Brain pericyte (primary cell): ENCODE results near the gene CNIH3.

ENCODE experiments used
- DNase-seq: peaks from one replicate; pipeline ENCODE4 v3.0.0-alpha.2; 2012; ENCODE audit warnings: low read depth, low spot score

CNIH3 gene

DNA sequence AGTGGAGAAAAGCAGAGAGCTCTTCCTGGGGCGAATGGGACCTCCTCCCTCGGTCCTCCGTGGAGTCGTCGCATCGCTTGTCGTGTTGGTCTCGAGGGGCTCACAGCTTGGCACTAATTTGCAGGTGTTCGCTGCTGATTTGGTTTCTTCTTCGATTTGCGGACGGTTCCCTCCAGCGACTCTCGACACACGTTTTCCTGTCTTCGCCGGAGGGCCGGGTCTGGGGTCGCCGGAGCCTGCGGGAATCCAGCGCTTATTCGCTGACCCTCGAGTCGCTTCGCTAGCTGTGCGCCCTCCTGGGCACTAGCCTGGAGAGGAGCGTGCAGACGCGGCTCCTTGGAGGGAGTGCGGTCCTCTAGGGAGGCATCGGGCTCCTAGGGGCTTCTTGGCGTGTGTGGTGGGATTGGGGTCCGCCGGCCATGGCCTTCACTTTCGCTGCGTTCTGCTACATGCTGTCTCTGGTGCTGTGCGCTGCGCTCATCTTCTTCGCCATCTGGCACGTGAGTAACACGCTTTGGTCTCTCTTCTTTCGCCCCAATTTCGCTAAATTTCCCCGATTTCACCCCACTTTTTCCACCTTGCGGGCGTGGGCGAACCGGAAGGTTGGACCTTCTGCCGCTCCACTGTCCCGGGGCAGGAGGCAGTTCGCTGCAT is 766 bp downstream of the CNIH3 start:
- no peak for DNase-seq

DNA sequence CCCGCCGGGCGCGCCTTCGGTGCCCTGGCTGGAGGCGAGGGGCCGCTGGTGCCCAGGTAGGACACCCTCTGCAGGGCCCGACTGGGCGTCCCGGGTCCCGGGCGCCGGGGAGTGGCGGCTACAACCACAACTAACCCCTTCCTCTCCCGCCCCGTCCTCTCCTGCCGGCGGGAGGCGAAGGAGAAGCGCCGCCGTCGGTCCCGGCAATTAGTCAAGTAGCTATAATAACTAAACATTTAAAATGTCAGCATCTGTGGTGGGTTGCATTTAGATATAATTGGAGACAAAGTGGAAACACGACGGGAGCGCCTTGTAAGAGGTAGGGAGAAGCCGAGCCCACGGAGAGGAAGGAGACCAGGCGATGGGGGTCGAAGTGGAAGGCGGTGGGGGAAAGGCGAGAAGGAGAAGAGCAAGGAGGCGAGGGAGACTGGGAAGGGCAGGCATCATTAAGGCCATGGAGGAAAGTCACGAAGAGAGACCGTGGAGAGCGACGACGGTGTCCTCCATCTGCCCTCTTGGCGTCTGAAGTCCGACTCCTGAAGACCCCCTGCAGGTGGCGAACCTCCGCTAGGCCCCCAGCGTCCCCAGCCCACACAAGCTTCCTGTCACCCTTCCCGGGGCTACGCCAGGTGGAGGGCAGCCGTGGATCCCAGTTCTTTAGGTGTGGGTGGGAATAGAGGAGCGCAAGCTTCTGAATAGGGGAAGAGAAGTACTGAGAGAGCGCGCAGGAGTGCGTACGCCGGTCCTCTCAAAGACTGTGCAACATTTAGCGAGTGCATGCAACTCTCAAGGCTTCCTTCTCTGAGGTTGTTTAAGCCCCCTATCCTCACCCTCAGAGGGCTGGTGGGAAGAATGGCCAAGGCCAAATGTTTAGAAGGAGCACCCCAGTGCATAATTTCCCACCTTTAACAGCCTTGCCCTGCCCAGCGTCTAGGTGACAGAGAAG is 1.6 kb downstream of the CNIH3 start:
- DNase-seq: no peak

DNA sequence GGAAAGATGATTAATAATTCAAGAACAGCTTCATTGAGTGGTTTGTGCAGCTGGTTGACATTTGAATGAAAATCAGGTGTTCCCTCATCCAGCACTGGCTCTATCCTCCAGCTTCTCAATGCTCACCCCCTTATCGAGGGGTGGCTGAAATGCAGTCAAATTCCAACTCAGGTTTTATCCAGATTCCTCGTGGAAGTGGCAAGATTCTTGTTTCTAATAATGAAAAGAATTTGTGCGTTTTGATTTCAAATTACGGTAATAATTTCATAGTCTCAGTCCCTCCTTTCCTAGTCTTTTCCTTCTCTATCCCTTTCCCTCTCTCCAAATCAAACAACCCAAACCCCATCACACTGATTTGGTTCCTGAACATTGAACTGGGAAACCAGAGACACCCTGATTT is 3.1 kb downstream of the CNIH3 start:
- no peak for DNase-seq

- DNase-seq: no peak
These were observed 4.0 kb downstream of the CNIH3 start for GRCh38 chr1:224620105-224620504.

DNA sequence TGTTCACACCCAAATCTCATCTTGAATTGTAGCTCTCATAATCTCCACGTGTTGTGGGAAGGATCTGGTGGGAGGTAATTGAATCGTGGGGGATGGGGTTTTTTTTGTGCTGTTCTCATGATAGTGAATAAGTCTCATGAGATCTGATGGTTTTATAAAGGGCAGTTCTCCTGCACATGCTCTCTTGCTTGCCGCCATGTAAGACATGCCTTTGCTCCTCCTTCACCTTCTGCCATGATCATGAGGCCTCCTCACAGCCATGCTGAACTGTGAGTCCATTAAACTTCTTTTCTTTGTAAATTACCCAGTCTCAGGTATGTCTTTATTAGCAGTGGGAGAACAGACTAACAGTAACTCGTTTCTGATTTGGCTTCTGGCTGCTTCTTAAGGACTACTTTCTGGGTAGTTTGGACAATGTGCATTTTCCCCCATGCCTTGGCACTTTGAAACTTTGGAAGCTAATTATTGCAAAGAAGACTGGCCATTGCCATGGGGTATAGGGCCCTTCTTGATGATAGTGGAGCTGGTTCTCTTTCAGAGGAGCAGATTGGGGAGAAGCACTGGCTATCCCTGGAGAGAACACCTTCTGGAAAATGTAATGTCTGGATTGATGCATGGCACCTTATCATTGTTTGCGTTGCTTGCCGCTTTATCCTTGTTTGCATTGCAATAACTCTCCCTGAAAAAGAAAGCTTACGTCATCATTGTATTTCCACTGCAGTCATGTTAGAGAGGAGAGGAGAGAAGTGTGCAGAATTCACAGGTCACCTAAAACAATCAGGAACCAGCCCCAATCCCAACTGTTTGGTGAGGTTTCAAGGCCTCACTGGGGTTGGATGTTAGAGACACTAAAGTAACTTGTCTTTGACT is 5.9 kb downstream of the CNIH3 start:
- no peak for DNase-seq

GRCh38 chr1:224622831-224623230 is 6.7 kb downstream of the CNIH3 start:
- DNase-seq: no peak

DNA sequence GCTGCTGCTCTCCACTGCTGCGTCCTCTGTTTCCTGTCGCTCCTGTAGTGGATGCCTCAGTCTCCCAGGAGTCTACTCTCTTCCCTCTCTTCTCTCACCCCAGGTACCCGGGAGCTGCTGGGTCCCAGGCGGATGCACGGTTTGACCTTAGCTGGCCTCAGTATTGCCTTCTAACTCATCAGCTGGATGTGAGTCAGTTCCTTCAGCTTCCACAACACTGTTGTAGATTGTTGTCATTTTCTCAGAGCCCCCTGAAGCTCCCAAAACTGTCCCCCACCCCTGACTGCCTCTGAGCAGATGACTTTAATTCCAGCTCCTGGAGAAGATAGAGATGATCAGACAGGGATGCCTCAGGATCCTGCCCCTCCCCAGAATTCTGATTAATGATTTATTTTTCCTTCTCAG is 7.2 kb downstream of the CNIH3 start:
- no peak for DNase-seq

- peak; percentile 52 for DNase-seq
These were observed 7.7 kb downstream of the CNIH3 start for GRCh38 chr1:224623743-224624333.

DNA sequence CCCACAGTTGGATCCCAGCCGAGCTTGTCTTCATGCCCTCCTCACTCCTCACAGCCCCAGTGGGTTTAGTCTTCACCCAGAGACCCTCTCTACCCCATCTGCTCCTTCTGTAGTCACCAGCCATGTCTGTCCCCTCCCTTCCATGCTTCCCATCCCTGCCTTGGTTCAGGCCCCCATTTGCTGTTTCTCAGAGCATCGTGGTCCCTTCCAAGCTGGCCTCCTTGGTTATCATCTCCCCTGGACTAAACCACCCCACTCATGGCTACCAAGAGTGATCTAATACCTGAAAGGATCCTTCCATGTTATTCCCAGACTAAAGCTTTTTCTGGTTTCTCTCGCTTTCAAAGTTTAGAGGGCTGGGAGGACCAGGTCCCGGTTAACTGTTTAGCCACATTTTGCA is 8.3 kb downstream of the CNIH3 start:
- DNase-seq: no peak

- DNase-seq: no peak
These were observed 9.9 kb downstream of the CNIH3 start for GRCh38 chr1:224626042-224626441.

DNA sequence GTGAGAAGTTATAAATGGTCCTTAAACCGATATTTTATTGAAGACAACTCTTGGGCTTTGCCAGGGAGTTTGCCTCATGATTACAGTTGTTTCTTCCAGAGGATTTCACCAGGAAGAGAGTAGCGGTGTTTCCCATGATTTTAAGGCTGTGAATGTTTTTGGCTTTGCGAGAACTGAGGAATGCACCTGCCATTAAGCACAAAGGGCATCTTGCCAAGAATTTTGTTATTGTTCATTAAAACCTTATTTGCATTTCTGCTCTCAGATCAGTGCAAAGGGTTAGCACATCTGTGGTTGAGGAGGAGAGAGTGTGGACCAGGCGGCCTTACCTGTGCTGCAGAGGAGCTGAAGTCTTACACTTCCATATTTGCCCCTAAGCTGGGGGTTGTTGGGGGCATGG is 13.8 kb downstream of the CNIH3 start:
- no peak for DNase-seq

DNA sequence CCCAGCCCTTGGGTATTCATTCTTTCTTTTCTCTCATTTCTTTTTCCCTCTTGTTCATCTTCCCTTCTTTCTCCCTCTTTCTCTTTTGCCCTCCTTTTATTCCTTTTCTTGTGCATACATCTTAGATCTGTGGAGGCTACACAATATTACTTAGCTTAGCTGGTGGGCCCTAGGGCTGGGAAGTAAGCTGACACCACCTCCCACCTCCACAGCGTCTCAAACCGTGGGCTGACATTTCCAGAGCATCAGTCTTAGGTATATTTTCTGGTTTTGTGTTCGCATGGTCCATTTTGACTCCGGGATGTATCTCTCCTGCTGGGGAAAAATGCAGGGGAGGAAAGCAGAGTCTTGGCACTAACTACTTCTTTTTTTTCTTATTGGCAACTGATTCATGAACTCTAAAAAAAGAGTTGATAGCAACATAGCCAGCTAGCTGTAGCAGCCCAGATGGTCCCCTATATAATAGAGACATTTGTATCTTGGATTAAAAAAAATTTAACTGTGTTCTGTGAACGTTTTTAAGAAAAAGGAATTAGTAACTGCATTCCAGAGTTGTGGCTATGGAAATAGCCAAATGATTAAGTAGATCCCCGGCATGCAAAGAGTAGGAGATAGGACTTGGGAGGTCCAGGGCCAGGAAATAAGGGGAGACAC is 15.5 kb downstream of the CNIH3 start:
- DNase-seq: no peak

- no peak for DNase-seq
These were observed 16.3 kb downstream of the CNIH3 start for GRCh38 chr1:224632381-224632871.

- DNase-seq: no peak
These were observed 16.8 kb downstream of the CNIH3 start for GRCh38 chr1:224632921-224633321.

- no peak for DNase-seq
These were observed 19.2 kb downstream of the CNIH3 start for GRCh38 chr1:224635356-224635755.

DNA sequence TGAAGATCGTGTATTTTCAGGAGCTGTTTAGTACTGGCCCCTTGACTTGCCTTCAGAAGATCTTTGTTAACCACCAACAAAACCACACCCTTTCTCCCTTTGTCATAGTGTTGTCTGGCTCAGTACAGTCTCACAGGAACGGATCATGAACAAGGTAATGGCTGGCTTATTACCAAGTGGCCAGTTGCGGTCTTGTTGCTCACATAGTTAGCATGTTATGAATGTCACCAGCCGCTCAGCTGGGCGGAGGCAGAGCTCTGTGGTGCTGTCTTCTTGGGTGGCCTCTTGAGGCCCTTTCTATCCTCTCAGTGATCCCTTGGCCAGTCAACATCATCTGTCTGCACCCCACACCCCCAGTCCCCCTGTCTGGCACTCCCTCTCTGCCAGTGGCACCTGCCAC is 21.4 kb downstream of the CNIH3 start:
- DNase-seq: no peak

GRCh38 chr1:224637936-224638335 is 21.8 kb downstream of the CNIH3 start:
- DNase-seq: no peak

DNA sequence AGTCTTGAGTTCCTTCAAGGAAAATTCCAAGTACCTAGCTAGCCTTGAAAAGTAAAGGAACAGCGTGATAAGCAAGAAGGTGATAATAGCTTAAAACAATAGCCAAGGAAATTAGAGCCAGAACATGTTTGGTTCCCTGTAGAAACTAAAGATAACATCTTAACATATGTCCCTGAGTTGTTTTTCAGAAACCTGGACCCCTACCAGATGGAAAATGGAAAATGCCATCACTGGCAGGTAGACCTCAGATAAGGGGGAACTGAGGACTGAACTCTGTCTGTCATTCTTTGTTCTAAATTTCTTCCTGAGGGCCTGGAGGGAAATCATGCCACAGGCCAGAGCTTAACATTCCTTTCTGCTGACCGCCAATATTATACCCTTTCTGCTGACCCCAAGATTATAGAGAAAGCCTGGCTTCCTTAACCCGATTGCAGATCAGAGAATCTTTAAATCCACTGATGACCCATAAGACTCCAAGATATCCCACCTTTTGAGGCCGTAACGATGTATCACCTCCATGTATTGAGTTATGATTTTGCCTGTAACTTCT is 23.4 kb downstream of the CNIH3 start:
- DNase-seq: no peak

- DNase-seq: no peak
These were observed 23.9 kb downstream of the CNIH3 start for GRCh38 chr1:224640018-224640417.

- DNase-seq: no peak
These were observed 24.5 kb downstream of the CNIH3 start for GRCh38 chr1:224640587-224640986.

DNA sequence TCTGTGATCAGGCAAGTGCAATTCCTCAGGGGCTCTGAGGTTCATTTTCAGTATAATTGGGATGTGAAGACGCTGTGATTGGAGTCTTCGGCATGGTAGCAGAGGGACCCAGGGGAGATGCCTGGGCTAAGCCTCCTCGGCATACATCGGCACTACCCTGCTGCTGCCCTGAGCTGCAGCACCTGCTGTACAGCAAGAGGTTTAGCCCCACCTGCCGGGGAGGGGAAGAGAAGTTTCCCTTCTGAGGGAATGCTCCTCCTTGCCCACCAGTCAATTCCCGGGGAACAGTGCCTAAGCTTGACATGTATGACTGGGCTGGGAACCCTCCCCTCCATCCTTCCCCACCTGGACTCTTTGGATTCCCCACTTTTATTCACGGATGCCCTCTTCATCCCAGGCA is 24.9 kb downstream of the CNIH3 start:
- no peak for DNase-seq
